GM19351 (cell line): Measurements from ENCODE around the gene OR2A42.
A peak's percentile ranks its signal among the peaks of the same experiment; 100 is the strongest.
"Not testable (repeated sequence)": the region's sequence is repeated elsewhere in the genome, so short reads cannot be mapped to it uniquely, and the experiment has no call there.

Experiments
- ATAC-seq: cut with Tn5 transposase; IDR thresholded peaks from one replicate; pipeline ENCODE4 v1.9.1; 2021; ENCODE audit warnings: mild to moderate bottlenecking, moderate library complexity; ENCODE audit not compliant: unreplicated experiment

Gene OR2A42, protein sequence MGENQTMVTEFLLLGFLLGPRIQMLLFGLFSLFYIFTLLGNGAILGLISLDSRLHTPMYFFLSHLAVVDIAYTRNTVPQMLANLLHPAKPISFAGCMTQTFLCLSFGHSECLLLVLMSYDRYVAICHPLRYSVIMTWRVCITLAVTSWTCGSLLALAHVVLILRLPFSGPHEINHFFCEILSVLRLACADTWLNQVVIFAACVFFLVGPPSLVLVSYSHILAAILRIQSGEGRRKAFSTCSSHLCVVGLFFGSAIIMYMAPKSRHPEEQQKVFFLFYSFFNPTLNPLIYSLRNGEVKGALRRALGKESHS

DNA sequence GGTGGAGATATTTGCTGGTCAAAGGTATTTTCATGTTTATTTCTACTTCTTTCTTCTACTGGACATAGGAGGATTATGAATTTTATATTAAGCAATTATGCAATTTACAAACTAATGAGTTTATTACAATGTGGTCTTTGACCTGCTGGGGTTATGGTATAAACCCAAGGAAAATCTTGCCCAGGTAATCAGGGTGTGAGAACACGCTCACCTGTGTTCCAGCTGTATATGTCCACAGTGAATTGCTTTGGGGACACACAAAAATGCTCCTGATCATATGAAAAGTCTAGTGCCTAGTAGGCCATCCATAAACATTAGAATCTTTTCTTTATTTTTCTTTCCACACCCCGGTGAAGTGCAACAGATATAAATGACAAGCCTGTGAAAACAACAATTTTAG is at the start of gene OR2A42:
OR2A42 (minus strand) TSS at position 241 of the 400 bp plus-strand sequence. CDS start 6,762 bp downstream, outside the sequence.
- ATAC-seq = not testable (repeated sequence)

DNA sequence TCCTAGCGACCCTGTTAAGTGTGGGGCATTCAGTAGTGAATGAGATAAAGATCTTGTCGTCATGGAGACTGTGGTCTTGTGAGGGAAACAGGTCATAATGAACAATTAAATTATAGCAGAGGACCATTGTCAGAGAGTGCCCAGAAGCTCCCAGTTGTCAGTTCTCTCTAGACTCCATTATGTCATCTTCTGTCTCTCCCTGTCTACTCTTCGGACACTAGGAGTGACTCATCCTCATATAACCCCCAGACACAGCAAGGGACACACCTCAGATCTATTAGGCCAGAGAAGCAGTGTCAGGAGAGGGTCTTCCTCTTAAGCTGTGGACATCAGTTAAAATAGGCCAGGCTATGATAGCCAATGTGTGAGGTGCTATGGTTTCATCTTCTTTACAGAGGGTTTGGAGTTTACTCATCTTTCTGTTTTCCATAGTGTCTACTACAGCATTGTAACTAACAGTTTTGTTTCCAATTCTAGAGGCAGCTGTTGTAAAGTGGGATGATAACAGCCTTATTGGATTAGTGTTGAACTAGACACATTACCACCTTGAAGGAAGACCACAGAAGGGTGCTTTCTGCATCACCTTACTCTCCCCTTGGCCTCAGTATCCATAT is 47.9 kb upstream of the OR2A42 start:
- not testable (repeated sequence) for ATAC-seq

DNA sequence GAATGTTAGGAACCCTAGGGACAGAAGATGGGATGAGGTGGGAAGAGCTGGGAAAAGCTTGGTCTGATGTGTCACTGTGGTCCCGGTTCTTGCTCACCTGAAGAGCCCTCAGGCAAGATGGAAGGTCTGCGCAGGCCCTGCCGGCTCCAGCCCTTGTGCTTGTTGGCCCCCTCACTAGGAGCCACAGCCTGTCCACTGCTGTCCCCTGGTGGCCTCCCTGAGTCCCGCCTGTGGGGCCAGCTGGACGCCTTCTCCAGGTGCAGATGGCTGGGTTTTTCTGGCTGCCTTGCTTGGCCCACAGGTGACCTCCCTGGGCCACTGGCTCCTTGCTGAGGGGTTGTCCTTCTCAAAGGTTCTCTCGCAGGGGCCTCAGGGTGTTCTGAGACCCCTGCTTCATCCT is 44.3 kb upstream of the OR2A42 start:
- not testable (repeated sequence) for ATAC-seq

DNA sequence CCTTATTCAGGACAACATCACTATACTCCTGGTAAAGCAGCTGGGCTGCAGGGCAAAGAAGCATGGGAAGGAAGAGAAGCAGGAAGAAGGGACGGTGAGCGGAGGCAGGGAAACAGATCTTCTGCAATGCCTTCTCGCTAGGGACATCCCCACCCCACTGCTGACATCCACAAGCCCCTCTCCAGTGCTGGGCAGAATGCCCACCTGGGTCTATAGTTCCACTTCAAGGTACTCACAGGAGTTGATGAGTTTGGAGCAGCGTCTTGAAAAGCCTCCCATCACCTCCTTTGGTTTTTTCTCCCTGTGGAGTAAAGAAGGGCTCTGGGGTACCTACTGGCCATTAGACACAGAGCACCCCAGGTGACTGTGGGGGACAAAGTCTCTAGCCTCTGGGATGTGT is 43.1 kb upstream of the OR2A42 start:
- not testable (repeated sequence) for ATAC-seq

DNA sequence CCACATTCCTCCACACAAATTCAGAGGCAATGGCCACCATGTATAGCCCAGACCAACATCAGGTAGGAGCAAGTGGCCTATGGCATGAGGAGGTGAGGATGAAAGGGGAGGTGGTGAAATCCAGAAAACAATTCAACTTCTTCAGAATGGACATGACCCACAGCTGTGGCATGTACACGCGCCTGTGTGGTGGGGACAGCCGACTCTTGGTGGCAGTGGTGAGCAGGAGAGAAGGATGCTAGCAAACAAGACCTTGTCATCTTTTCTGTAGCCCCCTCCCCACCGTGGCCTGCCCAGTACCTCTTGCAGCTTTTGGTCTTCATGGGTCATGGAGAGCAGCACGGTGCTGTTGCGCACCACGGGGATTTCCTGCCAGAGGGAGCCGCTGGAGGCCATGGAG is 42.6 kb upstream of the OR2A42 start:
- ATAC-seq = not testable (repeated sequence)

DNA sequence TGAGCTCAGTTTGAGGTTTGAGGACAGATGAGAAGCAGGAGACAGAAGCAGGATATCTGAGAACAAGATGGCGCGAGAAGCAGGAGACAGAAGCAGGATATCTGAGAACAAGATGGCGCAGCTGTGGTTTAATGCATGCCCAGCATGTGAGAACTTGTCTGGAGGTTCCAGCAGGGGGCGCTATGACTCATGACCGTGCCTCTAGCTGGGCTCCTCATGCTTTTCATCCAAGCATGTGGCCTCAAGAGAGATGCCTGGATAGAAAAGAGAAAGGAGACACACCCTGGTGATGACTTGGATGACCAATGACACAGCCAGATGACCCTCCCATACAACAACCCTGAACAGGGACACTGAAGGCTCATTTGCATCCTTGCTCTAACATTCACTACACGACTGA is 40.6 kb upstream of the OR2A42 start:
- peak; percentile 62 for ATAC-seq

DNA sequence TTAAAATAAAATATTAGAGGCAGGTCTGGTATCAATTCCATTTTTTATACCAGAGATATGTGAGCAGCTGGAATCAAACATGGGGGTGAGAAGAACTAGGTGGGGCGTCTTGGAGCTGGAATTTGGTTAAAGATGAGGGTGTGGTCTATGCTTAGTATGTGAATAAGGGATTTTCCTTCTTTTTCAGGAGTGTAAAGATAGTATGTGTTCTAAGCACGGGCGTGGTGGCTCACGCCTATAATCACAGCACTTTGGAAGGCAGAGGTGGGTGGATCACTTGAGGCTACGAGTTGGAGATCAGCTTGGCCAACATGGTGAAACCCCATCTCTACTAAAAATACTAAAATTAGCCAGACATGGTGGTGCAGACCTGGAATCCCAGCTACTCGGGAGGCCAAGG is 35.9 kb upstream of the OR2A42 start:
- ATAC-seq = not testable (repeated sequence)

DNA sequence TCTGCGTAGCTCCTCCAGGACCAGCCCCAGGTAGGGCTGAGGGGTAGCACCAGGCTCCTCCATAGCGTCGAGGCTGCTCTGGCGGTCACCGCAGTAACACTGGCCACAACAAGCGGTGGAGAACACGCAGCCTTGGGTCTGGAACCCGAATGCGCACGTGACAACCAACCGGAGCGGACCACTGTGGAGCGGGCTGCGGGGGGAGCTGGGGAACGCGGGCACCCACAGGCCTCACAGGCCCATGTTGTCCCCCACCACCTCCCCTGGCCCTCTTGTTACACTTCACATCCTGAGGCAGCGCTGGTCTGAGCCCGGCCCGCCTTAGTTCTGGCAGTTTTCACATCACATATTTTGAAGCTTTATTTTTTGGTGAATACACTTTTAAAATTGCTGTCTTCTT is 29.8 kb upstream of the OR2A42 start, which contains the start of gene CTAGE8:
CTAGE8 (minus strand) TSS at position 101 of the 400 bp plus-strand sequence; CDS start at position 63, 38 bp downstream.
- ATAC-seq = not testable (repeated sequence)

DNA sequence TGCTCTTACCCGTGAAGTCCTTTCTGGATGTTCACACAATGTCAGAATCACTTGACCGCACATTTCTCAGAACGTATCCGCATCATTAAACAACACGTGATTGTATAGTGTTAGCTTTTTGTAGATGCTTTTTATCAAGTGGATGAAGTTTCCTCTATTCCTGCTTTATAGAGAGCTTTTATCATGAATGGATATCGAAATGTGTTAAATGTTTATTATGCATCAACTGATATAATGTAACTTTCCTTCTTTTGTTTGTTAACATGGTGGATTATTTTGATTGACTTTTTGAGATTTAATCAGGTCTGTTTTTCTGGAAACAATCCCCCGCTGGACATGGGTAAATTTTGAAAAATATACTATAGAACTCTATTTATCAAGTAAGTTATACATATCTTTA is 25.3 kb upstream of the OR2A42 start, which contains the start of gene OR2A7:
OR2A7 (minus strand) TSS at position 101 of the 400 bp plus-strand sequence. CDS start 5,164 bp downstream, outside the sequence.
- ATAC-seq = not testable (repeated sequence)

DNA sequence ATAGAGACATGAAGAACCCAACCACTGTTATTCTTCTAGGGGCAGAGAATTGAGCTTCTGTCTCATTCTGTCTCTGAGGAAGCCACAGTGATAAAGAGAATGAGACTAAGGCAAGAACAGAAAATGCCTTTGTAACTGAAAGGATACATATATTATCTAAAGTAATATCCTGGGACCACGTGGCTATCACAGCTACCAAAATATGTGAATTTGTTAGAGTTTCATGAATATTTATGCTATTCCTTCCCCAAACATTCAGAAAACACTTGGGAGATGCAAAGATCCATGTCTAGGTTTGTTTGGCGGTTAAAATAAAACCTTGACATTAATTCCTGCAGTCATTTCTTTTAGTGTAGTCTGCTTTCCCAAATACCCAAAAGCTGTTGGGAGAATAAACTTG is 22.7 kb upstream of the OR2A42 start:
- ATAC-seq = not testable (repeated sequence)

DNA sequence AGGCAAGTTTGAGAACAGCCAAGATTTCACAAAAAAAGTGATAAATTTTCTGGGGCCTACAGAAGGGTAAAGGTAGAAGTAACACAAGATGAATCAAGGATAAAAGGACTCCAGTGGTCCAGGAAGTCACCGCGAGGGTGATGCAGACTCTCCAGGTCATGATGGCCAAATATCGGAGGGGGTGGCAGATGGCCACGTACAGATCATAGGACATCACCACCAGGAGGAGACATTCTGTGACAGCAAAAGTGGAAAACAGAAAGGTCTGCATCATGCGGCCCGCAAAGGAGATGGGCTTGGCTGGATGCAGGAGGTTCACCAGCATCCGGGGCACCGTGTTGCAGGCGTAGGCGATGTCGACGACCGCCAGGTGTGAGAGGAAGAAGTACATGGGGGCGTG is 19.7 kb upstream of the OR2A42 start:
- ATAC-seq = not testable (repeated sequence)

DNA sequence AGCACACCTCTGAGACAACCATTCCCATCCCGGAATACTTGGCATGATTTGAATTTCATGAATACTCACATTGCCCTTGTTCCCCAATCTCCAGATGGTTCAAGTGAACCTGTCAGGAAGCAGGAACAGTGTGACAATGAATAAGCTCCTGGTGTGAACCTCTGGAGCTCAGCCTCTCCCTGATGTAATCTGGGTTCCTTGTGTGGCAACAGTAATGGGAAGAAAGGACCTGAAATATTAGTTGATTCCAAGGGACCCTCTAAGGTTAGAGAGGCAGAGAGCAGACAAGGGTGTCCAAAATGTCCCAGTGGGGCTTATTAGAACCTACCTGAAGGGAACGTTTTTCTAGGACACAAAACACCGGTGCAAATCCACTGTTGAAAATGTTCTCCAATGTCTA is 16.7 kb upstream of the OR2A42 start:
- ATAC-seq = no peak

DNA sequence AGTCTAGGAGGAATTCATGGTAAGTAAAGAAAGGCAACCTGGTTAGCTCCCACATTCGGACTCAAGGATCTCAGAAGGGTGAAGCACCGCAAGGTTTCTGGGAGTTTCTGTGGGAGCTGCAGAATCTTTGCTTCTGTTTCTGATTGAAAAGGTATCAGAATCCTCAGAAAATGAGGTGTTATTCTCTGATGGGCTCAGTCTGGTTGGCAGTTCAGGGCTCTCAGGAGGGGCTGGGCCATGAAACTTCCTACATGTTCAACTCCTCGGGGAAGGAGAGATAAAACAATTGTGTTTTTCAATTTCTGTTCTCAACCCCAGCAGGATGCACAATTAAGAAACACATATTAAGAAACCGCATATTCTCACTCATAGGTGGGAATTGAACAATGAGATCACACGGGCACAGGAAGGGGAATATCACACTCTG is 16.1 kb upstream of the OR2A42 start:
- no peak for ATAC-seq

DNA sequence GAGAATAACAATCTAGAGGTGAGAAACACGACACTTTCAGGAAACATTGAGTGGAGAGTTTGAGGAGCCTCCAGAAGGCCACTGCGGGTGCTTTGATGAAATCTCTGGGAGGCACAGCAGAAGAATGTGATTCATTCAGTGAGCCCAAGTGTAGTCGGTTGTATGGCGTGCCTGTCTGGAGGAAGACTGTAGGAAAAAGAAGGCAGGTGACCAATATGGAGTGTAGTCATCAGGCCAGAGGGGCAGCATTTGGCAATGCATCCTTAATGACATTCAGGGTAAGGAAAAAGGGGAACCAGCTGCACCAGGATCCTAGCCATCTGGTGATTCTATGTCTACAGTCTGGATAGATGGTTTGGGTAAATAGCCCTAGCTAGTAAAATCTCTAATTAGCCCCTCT is 12.9 kb upstream of the OR2A42 start:
- not testable (repeated sequence) for ATAC-seq

DNA sequence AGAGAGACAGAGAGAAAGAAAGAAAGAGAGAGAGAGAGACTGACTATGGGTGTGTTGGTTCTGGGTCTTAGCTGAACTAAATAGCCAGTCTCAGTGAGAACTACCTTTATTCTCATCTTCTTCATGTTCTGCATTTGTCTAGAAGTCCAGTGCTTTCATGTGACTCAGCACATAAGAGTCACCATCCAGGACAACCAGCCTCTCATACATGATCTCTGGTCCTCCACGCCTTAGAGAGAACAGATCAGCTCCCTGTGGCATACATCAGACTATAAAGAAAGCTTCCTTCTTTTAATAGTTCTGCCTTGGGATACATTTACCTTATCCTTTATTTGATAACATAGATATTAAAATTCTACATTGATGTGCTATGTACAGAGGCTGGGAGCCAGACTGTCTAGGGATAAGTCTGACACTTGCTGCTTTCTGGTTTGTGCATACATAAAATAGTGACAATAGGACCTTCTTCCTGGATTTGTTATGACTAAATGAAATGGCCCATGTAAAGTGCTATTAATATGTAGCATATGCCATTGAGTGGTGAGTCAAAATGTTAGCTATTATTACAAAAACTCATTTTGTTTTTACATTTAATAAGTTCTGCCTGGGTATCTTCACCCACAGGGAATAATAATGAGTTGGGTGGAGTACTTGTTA is 8.4 kb upstream of the OR2A42 start:
- ATAC-seq = not testable (repeated sequence)

DNA sequence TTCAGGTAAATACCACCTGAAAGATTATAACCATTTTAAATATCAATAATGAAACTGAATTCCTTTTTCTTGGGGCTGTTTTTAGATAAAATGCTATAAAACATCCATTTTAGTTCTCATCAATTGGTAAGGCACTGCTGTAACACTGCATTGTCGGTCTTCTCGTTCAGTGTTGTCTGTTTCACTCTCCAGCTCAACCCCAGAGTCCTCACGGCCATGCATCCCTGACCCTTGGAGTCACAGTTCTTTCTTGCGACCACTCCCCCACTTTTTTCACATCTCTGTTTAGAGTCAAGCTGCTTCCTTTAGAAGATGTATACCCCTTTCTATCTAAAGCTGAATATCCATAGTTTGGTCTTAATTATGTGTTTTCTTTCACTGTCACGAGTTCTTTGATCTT is 7.6 kb upstream of the OR2A42 start:
- ATAC-seq = not testable (repeated sequence)

DNA sequence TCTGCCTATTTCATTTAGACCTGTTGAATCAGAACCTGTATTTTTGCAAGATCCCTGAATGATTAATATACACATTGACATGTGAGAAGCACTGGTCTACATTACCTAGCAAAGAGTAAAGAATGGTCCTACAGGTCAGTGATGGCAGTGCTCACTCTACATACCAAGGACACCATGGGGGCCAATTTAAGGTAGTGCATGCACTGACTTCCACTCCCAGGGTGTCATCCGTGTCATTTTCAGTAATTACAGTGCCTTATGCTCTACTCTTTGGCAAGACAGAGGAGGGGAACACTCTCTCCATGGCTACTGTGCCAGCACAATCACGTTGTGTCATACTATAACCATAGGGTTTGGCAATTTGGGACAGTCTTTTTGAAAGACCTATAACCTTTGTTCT is 6.0 kb upstream of the OR2A42 start:
- ATAC-seq = not testable (repeated sequence)

DNA sequence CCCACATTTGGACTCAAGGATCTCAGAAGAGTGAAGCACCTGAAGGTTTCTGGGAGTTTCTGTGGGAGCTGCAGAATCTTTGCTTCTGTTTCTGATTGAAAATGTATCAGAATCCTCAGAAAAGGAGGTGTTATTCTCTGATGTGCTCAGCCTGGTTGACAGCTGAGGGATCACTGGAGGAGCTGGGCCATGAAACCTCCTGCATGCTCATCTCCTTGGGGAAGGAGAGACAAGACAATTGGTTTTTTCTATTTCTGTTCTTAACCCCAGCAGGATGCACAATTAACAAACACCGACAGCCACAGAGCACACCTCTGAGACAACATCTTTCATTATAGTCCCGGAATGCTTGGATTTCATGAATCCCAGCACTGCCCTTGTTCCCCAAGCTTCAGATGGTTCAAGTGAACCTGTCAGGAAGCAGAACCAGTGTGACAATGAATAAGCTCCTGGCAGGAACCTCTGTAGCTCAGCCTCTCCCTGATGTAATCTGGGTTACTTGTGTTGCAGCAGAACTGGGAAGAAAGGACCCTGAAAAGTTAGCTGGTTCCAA is 799 bp downstream of the OR2A42 start:
- not testable (repeated sequence) for ATAC-seq

DNA sequence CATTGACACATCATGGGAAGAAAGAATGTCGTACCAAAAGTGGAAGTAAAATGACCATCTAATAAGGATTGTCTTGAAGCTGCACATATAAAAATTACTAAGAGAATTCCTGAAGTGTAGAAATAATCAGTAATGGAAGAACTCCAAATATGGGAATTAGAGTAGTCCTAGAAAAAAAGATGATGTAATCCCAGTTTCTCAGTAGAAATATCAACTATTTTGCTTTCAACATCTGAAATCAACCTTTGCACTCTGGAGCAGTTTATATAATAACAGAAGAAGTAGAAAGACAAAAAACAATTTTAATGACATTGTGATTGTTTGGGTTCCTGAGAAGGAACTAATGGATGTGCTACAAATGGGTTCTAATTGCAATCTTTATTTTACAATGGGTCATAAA is 6.4 kb downstream of the OR2A42 start:
- not testable (repeated sequence) for ATAC-seq

DNA sequence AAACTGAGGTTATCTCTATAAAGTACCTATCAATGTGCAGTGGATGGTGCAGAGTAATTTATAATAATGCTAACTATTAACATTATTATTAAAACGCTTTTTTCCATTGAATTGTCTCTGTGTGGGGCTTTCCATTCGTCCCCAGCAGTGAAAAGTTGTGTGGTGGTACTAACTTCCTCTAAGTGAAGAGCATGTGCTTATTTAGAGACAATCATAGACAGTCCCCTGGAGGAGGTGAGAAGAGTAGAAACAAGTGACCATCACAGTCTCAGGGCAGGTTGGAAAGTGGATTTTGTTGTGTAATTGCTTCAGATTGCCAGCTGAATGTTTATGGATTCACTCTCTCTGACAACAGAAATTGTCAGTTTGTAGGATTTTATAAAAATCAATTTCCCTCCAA is 8.4 kb downstream of the OR2A42 start:
- ATAC-seq = not testable (repeated sequence)

DNA sequence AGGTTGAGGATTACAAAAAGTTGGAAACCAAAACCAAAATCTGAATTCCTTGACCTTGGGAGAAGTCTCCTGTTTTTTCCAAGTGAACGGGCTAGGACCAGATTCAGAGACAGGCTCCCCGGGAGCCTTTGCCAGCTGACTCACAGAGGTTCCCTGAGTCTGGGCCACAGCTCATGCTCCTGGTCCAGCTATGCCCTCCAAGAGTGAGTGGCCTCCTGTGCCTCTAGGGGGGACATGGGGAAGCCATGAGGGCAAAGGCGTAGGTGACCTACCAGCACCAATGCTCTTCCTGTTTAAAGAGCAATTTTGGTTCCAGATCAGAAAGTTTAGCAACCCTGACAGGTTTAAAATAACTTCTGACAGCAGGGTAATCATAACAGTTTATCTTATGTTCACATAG is 10.6 kb downstream of the OR2A42 start:
- not testable (repeated sequence) for ATAC-seq
